ENCODE data around the gene TANC1.
A peak's percentile ranks its signal among the peaks of the same experiment; 100 is the strongest.

The TANC1 gene

GRCh38 chr2:158968396-158969161 is at the start of gene TANC1:
Gene TANC1, plus strand, starts transcription at chr2:158968640. Its CDS starts 97,271 bp downstream, at chr2:159065911.
- Histone ChIP-seq H2AFZ (ENCODE audit: low read length) (peak within 1 kb of the TSS; percentile 95), H3K79me2 (ENCODE audit: insufficient read depth, low read length) (no peaks in the 10 kb centered on the region), H3K4me3 (ENCODE audit: low read length, poor library complexity, severe bottlenecking) (peak within 1 kb of the TSS; percentile 77), H4K20me1 (ENCODE audit: insufficient read depth, low read length, poor library complexity, severe bottlenecking) (no peaks in the 10 kb centered on the region), H3K9me2 (replicated peaks; ENCODE audit: low read depth, low read length) (no peaks in the 10 kb centered on the region), H3K4me1 (ENCODE audit: insufficient read depth, low read length, poor library complexity, severe bottlenecking) (peaks cover 13% of the 10 kb centered on the region), H3K36me3 (ENCODE audit: insufficient read depth, low read length) (no peaks in the 10 kb centered on the region), H3K9me3 (ENCODE audit: insufficient read depth, low read depth, low read length) (no peaks in the 10 kb centered on the region), H3F3A (ENCODE audit: low read depth) (peaks cover 11% of the 10 kb centered on the region), H3K4me2 (ENCODE audit: low read depth, low read length, poor library complexity, severe bottlenecking) (peak within 1 kb of the TSS; percentile 93), H3K9ac (ENCODE audit: low read depth, low read length, poor library complexity, severe bottlenecking) (peak within 1 kb of the TSS; percentile 74), H3K27me3 (ENCODE audit: insufficient read depth, low read length, poor library complexity, severe bottlenecking) (peaks cover 19% of the 10 kb centered on the region)
- TF ChIP-seq, protein P1, sequence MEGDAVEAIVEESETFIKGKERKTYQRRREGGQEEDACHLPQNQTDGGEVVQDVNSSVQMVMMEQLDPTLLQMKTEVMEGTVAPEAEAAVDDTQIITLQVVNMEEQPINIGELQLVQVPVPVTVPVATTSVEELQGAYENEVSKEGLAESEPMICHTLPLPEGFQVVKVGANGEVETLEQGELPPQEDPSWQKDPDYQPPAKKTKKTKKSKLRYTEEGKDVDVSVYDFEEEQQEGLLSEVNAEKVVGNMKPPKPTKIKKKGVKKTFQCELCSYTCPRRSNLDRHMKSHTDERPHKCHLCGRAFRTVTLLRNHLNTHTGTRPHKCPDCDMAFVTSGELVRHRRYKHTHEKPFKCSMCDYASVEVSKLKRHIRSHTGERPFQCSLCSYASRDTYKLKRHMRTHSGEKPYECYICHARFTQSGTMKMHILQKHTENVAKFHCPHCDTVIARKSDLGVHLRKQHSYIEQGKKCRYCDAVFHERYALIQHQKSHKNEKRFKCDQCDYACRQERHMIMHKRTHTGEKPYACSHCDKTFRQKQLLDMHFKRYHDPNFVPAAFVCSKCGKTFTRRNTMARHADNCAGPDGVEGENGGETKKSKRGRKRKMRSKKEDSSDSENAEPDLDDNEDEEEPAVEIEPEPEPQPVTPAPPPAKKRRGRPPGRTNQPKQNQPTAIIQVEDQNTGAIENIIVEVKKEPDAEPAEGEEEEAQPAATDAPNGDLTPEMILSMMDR (conservative IDR thresholded peaks at IDR 0.05; ENCODE audit: low read length), result no peak
- TF ChIP-seq EZH2phosphoT487 (IDR thresholded peaks at IDR 0.05; ENCODE audit: borderline replicate concordance), result no peak

DNA sequence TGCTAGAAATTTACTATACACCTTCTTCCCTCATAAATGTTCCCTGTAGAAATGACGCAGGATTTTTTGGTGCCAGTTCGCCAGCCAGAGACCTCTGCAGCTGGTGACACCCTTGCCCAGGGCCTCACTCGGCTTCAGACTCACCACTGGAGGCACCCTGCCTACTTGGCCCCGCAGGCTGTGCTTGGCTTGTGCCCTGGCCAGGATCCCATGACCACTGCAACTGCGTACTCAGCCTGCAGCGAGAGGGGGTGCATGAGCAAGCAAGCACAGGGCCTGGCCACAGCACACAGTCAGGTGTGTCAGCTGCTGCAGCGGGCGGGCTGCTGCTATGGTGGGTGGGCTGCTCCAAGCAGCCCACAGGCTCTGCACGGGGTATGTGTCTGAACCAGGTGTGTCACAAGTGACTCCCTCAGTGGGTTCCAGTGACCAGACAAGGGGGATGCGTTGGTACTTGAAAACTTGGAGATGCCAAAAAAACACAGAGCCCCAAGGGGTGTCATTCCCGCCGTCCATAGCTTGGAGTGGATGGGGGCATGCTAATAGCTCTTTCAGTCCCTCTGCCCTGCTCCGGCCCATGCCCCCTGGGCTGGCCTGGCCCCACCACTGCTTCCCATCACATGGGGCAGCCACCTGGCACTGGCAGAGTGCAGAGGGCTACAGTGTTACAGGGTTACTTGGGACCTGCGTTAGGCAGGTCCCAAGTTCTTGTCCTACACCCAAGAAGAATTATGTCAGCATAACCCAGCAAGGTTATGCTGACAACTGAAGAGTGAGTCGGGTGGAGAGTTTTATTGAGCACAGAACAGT is 46.6 kb upstream of the TANC1 start:
- no peaks in the 10 kb centered on the region for H3K9me2 ChIP-seq (replicated peaks; ENCODE audit: low read depth, low read length)
- no peaks in the 10 kb centered on the region for H3K4me1 ChIP-seq (ENCODE audit: insufficient read depth, low read length, poor library complexity, severe bottlenecking)
- no peak overlapping the region for H3K4me3 ChIP-seq (ENCODE audit: low read length, poor library complexity, severe bottlenecking)
- H3K79me2 ChIP-seq (ENCODE audit: insufficient read depth, low read length), result no peaks in the 10 kb centered on the region
- no peaks in the 10 kb centered on the region for H3K9me3 ChIP-seq (ENCODE audit: insufficient read depth, low read depth, low read length)
- H3K4me2 ChIP-seq (ENCODE audit: low read depth, low read length, poor library complexity, severe bottlenecking), result no peak overlapping the region
- H3F3A ChIP-seq (ENCODE audit: low read depth), result no peaks in the 10 kb centered on the region
- H4K20me1 ChIP-seq (ENCODE audit: insufficient read depth, low read length, poor library complexity, severe bottlenecking), result no peaks in the 10 kb centered on the region
- H3K27me3 ChIP-seq (ENCODE audit: insufficient read depth, low read length, poor library complexity, severe bottlenecking), result no peaks in the 10 kb centered on the region
- H3K36me3 ChIP-seq (ENCODE audit: insufficient read depth, low read length), result no peaks in the 10 kb centered on the region
- H3K9ac ChIP-seq (ENCODE audit: low read depth, low read length, poor library complexity, severe bottlenecking), result no peak overlapping the region
- TF ChIP-seq, protein P1 (conservative IDR thresholded peaks at IDR 0.05; ENCODE audit: low read length), result no peak
- TF ChIP-seq EZH2phosphoT487 (IDR thresholded peaks at IDR 0.05; ENCODE audit: borderline replicate concordance), result no peak
- no peak overlapping the region for H2AFZ ChIP-seq (ENCODE audit: low read length)

GRCh38 chr2:158922601-158923000 is 45.8 kb upstream of the TANC1 start:
- Histone ChIP-seq H3K9me3 (ENCODE audit: insufficient read depth, low read depth, low read length) (no peaks in the 10 kb centered on the region), H2AFZ (ENCODE audit: low read length) (no peak overlapping the region), H3K4me3 (ENCODE audit: low read length, poor library complexity, severe bottlenecking) (no peak overlapping the region), H3K9me2 (replicated peaks; ENCODE audit: low read depth, low read length) (no peaks in the 10 kb centered on the region), H3K79me2 (ENCODE audit: insufficient read depth, low read length) (no peaks in the 10 kb centered on the region), H3K27me3 (ENCODE audit: insufficient read depth, low read length, poor library complexity, severe bottlenecking) (no peaks in the 10 kb centered on the region), H3K9ac (ENCODE audit: low read depth, low read length, poor library complexity, severe bottlenecking) (no peak overlapping the region), H3K4me2 (ENCODE audit: low read depth, low read length, poor library complexity, severe bottlenecking) (no peak overlapping the region), H3F3A (ENCODE audit: low read depth) (no peaks in the 10 kb centered on the region), H3K4me1 (ENCODE audit: insufficient read depth, low read length, poor library complexity, severe bottlenecking) (no peaks in the 10 kb centered on the region), H3K36me3 (ENCODE audit: insufficient read depth, low read length) (no peaks in the 10 kb centered on the region), H4K20me1 (ENCODE audit: insufficient read depth, low read length, poor library complexity, severe bottlenecking) (no peaks in the 10 kb centered on the region)
- no peak for TF ChIP-seq EZH2phosphoT487 (IDR thresholded peaks at IDR 0.05; ENCODE audit: borderline replicate concordance)
- TF ChIP-seq, protein P1 (conservative IDR thresholded peaks at IDR 0.05; ENCODE audit: low read length), result no peak
